Subcutaneous adipose tissue (tissue), 4 donors: ENCODE results near the gene GGA1. TPM values are rescaled to one million over a fixed set of nuclear protein-coding genes. Genes with fewer than 3 reads are reported as not detected.

Experiments
- CTCF ChIP-seq: fragments of 450-650 bp; IDR thresholded peaks from one replicate; pipeline ENCODE4 v1.5.1; 2016; ENCODE audit warnings: low read depth, mild to moderate bottlenecking, control low read depth, antibody characterized with exemption, moderate library complexity
- total RNA-seq, 4 donors: library from RNA; depleted of rRNA; stranded (reverse); fragments of >200 nt; gene quantifications; one replicate each; pipeline ENCODE4 v1.1.0, GENCODE V29; 2016

GGA1 gene
- 10 to 100 TPM; 13.7 to 48.8 (median 35.5) TPM for total RNA-seq

- no peak for TF ChIP-seq CTCF
These were observed at the start of gene GGA1 for GRCh38 chr22:37608477-37609239. GGA1 (plus strand) TSS chr22:37608834; CDS start chr22:37608861, 27 bp downstream.

DNA sequence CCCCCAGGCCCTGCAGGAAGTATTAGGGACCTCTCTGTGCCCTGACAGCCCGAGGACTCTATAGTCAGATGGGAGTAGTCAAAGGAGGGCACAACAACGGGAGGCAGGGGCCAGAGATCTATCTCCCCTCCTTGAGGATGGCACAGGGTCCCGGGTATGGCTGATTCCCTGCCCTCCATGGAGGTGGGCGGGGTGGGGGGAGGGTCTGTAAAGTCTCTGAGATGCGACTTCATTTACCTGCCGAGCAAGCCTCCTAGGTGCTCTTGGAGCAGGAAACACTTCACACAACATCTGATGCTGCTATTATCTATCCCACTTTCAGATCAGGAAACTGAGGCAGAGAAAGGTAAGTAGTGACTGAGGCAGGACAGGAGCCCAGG lies 49.1 kb upstream of the GGA1 start:
- TF ChIP-seq CTCF: no peak

- TF ChIP-seq CTCF: no peak
These were observed 48.6 kb upstream of the GGA1 start, which contains the start of gene CDC42EP1 for GRCh38 chr22:37559901-37560607. CDC42EP1 (plus strand) TSS chr22:37560480; CDS start chr22:37566350, 5,870 bp downstream.

GRCh38 chr22:37560608-37561211 lies 47.9 kb upstream of the GGA1 start:
- no peak for TF ChIP-seq CTCF

DNA sequence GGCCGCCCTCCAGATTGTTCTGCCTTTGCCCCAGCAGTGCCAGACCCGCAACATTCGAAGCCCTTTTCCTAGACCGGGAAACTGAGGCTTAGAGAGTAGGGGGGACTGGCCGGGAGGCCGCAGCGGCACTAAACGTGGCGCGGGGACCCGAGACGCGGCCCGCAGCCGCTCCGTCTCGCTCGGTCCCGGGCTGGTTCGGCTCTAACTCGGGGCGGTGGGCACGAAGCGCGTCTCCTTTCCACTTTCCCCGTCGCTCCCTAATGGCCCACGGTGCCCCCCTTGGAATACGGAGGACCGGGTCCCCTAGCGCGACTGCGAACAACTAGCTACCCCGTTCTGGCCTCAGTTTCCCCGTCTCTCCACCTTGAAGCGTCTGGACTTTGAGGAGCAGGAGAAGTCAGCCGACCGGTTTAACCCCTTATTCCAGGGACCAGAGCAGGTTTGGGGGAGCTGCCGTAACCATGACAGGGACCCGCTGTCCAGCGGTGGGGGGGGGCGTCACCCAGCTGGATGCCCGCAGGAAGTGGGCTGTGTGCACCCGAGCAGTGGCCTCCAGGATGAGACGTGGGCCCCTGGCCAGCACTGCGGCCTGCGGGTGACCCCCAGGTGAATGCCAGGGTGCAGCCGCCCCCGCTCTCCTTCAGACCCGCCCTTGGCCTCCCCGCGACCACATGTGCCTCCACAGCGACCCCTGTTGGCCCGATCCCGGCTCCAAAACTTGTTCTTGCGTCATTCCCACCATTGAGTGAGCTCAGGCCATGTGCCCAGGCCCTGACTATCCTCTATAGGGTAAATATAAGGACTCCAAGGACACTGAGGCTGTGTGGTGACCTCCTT lies 47.2 kb upstream of the GGA1 start:
- no peak for TF ChIP-seq CTCF

DNA sequence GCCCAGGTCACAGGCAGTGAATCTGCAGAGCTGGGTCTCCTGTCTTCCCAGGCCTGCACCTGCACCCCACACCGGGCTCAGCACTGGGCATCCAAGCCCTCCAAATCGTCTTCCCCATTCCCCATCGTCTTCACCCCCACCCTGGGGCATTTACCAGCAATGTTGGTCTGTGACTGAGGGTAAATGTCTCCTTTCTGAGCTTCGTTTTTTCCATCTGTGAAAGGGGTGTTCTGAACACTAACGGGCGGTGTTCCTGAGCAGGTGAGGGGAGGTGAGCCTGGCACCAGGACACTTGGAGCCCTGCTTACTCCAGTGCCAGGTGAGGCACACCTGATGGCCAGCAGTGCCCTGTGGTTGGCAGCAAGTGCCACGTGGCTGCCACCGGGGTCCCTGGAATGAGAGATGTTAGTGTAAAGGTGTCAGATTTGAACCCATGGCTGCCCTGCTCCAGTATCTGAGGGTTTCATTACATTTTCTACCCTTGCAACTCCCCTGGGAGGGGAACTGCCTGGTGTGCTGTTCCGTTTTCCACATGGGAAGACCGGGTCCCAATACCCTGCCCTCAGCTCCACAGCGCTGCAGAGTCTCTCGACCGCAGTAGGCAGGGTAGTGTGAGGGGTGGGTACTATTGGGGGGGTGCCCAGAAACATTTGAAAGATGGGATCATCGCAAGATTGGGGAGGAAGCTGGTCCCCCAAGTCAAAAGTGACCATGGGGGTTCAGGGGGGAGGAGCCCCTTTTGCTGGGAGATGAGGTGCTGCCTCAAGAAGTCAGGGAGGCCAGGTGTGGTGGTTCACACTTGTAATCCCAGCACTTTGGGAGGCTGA lies 46.4 kb upstream of the GGA1 start:
- no peak for TF ChIP-seq CTCF
